Astrocyte (in vitro differentiated cells and primary cell): Measurements from ENCODE around the gene AGO4.

Experiments used
- EZH2 ChIP-seq: IDR thresholded peaks from 2 replicates; pipeline ENCODE4 v1.6.1; 2012; ENCODE audit warnings: mild to moderate bottlenecking, low read length, inconsistent platforms; ENCODE audit not compliant: insufficient read depth
- TF ChIP-seq, protein P1 (sequence below): IDR thresholded peaks from 2 replicates; pipeline ENCODE4 v1.5.1; 2011; ENCODE audit warnings: low read depth, mild to moderate bottlenecking, inconsistent platforms, low read length, moderate library complexity; ENCODE audit not compliant: insufficient read depth

DNA sequence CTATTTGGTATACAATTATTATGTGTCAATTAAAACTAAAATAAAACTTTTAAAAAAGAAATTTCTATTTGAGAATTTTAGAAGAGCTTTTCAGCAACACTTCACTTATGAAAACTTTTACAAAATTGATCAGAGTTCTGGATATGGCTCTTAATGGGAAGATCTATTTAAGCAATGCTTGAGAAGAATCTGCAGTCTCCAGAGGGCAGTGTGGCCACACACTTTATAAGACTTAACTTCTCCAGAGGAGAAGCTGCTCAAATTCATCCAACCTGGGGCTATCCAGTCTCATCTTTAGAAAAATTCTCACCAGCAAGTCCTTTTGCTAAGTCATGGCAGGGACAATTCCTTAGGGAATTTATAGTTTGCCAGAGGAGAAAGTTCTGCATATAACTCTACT is 50.0 kb downstream of the AGO4 start:
- TF ChIP-seq, protein P1, sequence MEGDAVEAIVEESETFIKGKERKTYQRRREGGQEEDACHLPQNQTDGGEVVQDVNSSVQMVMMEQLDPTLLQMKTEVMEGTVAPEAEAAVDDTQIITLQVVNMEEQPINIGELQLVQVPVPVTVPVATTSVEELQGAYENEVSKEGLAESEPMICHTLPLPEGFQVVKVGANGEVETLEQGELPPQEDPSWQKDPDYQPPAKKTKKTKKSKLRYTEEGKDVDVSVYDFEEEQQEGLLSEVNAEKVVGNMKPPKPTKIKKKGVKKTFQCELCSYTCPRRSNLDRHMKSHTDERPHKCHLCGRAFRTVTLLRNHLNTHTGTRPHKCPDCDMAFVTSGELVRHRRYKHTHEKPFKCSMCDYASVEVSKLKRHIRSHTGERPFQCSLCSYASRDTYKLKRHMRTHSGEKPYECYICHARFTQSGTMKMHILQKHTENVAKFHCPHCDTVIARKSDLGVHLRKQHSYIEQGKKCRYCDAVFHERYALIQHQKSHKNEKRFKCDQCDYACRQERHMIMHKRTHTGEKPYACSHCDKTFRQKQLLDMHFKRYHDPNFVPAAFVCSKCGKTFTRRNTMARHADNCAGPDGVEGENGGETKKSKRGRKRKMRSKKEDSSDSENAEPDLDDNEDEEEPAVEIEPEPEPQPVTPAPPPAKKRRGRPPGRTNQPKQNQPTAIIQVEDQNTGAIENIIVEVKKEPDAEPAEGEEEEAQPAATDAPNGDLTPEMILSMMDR = no peak
- TF ChIP-seq EZH2 = no peak
